TTC549 (cell line): ENCODE measurements around the gene ANXA2R.

ENCODE experiments used
- FAIRE-seq: peaks from 2 replicates; lab custom pipeline; 2012; peaks lifted over from hg19 to GRCh38; lab: Jason Lieb, UNC

Gene ANXA2R

GRCh38 chr5:43000111-43000840, 39.8 kb downstream of the ANXA2R start:
- no peak for FAIRE-seq

GRCh38 chr5:42995360-42995751, 44.8 kb downstream of the ANXA2R start:
- FAIRE-seq = no peak

- no peak for FAIRE-seq
These were observed 45.4 kb downstream of the ANXA2R start for GRCh38 chr5:42994555-42995359.

- no peak for FAIRE-seq
These were observed 45.9 kb downstream of the ANXA2R start for GRCh38 chr5:42994246-42994554.

GRCh38 chr5:42993516-42994245, 46.4 kb downstream of the ANXA2R start:
- no peak for FAIRE-seq

- no peak for FAIRE-seq
These were observed 47.8 kb downstream of the ANXA2R start for GRCh38 chr5:42992088-42992879.

GRCh38 chr5:42991404-42992087, 48.6 kb downstream of the ANXA2R start:
- no peak for FAIRE-seq

GRCh38 chr5:42990892-42991291, 49.2 kb downstream of the ANXA2R start:
- FAIRE-seq = no peak
